ENCODE results near the gene ECHDC3.

The ECHDC3 gene, protein sequence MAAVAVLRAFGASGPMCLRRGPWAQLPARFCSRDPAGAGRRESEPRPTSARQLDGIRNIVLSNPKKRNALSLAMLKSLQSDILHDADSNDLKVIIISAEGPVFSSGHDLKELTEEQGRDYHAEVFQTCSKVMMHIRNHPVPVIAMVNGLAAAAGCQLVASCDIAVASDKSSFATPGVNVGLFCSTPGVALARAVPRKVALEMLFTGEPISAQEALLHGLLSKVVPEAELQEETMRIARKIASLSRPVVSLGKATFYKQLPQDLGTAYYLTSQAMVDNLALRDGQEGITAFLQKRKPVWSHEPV

DNA sequence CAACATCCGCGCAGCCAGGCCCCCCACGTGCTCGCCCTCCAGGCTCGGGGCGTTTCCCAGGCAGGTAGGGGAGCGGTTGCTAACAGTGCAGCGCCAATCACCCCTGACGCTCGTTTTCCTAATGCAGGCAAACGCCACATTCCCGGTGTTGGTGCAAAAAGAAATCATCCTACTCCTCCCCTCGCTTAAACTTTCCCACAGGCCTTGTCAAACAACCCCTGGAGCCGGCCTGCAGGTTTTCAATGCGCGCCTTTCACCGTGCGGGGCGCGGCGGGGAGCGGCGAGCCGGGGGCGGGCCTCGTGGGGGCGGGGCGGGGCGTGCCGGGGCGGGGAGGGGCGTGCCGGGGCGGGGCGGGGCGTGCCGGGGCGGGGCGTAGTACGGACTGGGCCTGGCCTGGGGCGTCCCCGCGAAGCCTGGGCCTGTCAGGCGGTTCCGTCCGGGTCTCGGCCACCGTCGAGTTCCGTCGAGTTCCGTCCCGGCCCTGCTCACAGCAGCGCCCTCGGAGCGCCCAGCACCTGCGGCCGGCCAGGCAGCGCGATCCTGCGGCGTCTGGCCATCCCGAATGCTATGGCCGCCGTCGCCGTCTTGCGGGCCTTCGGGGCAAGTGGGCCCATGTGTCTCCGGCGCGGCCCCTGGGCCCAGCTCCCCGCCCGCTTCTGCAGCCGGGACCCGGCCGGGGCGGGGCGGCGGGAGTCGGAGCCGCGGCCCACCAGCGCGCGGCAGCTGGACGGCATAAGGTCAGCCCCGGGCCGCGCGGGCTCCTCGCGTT lies at the start of gene ECHDC3:
Gene ECHDC3 (plus strand): TSS at position 374 of the 770 bp plus-strand sequence. CDS start 195 bp downstream, at position 569.
- no peak for DNase-seq (ENCODE audit: extremely low spot score)
- TF ChIP-seq BHLHE40 (IDR thresholded peaks at IDR 0.05; ENCODE audit: borderline replicate concordance), result no peak
- no peak for TF ChIP-seq FOXA1 (IDR thresholded peaks at IDR 0.05)
- ChIA-PET CTCF (no interaction called here), POLR2A (no interaction called here)

DNA sequence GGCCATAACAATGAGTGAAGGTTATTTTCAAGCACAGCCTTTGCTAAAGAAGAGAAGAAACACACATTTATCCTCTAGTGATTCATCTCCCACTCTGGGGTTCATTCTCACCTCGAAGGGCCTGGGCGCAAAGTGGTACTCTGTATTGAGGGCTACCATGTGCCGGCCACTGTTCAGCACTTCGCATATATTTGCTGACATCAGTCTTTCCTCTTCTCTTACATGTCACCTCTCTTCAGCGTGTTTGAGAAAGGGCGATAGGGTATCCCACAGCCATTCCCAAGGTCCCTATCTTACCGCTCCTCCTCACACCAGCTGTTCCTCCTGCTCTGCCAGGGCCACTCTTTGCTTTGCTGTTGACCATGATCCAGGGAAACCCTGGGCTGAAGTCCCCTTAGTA lies 48.8 kb upstream of the ECHDC3 start:
- CTCF ChIA-PET, result no interaction called here

DNA sequence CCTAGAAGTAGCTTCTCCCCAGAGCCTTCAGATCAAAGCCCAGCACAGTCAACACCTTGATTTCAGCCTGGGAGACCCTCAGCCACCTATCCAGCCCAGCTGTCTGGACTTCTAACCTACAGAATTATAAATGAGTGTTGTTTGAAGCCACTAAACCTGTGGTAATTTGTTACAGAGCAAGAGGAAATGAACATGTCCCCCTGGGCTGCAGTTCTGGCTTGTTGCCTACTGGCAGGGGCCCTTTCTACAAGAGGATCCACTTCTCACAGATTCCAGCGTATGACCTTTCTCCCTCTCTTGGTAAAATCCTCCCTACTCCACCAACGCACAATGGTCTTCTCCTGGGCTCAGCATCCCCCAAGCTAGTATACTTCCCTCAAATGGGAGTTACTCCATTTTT lies 46.4 kb upstream of the ECHDC3 start:
- TF ChIP-seq L3MBTL2 (conservative IDR thresholded peaks at IDR 0.05), result no peak
- TF ChIP-seq TARDBP (IDR thresholded peaks at IDR 0.05), result no peak
- TF ChIP-seq FOXM1 (IDR thresholded peaks at IDR 0.05; ENCODE audit: borderline replicate concordance), result no peak
- no peak for TF ChIP-seq CTBP1 (IDR thresholded peaks at IDR 0.05; ENCODE audit: borderline replicate concordance)
- TF ChIP-seq ARNT (IDR thresholded peaks at IDR 0.05), result no peak
- no peak for TF ChIP-seq ZNF384 (IDR thresholded peaks at IDR 0.05)
- TF ChIP-seq HDGF (IDR thresholded peaks at IDR 0.05; ENCODE audit: borderline replicate concordance), result no peak
- no peak for TF ChIP-seq LEF1 (IDR thresholded peaks at IDR 0.05; ENCODE audit: borderline replicate concordance)
- TF ChIP-seq ELF4 (IDR thresholded peaks at IDR 0.05), result no peak
- TF ChIP-seq, protein P1, sequence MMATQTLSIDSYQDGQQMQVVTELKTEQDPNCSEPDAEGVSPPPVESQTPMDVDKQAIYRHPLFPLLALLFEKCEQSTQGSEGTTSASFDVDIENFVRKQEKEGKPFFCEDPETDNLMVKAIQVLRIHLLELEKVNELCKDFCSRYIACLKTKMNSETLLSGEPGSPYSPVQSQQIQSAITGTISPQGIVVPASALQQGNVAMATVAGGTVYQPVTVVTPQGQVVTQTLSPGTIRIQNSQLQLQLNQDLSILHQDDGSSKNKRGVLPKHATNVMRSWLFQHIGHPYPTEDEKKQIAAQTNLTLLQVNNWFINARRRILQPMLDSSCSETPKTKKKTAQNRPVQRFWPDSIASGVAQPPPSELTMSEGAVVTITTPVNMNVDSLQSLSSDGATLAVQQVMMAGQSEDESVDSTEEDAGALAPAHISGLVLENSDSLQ (IDR thresholded peaks at IDR 0.05), result no peak
- TF ChIP-seq SUZ12 (IDR thresholded peaks at IDR 0.05), result no peak
- TF ChIP-seq FOXA1 (IDR thresholded peaks at IDR 0.05), result no peak
- no peak for TF ChIP-seq FOXK2 (IDR thresholded peaks at IDR 0.05)
- TF ChIP-seq NFRKB (IDR thresholded peaks at IDR 0.05), result no peak
- no peak for TF ChIP-seq SP1 (IDR thresholded peaks at IDR 0.05)
- no peak for DNase-seq (ENCODE audit: extremely low spot score)
- POLR2A ChIA-PET, result no interaction called here
- CTCF ChIA-PET, result no interaction called here

More for the DNA sequence above, 48.8 kb upstream of the ECHDC3 start:
- no peak for TF ChIP-seq SP1 (IDR thresholded peaks at IDR 0.05)
- no peak for TF ChIP-seq FOXM1 (IDR thresholded peaks at IDR 0.05; ENCODE audit: borderline replicate concordance)
- no peak for TF ChIP-seq L3MBTL2 (conservative IDR thresholded peaks at IDR 0.05)
- TF ChIP-seq, protein P1 (IDR thresholded peaks at IDR 0.05), result no peak
- no peak for TF ChIP-seq FOXA1 (IDR thresholded peaks at IDR 0.05)
- POLR2A ChIA-PET, result no interaction called here
- DNase-seq (ENCODE audit: extremely low spot score), result no peak

DNA sequence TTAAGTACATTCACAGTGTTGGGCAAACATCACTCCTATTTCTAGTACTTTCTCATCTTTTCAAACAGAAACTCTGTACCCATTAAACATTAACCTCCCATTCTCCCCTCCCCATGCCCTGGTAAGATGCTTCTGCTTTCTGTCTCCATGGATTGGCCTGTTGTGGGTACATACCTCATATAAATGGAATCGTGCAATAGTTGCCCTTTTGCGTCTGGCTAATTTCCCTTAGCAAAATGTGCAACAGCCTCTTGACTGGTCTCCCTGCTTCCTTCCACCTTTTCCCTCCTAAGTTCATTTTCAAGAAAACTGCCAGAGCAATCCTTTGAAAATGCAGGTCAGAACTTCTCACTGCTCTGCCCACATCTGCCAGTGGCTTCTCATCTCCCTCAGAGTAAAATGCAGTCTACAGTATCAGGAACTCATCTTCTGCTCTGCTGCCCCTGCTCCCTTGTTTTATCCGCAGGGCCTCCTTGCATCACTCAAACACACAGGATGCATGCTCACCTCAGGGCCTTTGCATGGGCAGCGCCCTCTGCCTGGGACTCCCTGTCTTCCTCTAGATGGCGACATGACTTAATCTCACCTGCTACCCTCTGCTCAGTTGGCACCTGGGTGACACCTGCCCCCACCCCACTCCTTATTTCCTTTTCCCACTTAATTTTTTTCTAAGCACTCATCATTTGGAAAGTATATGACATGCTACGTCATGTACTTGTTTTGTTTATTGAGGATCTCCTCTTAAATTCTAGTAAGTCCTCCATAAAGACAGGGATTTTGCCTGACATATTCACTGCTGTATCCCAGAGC lies 44.3 kb upstream of the ECHDC3 start:
- ChIA-PET POLR2A (no interaction called here), CTCF (no interaction called here)
- TF ChIP-seq L3MBTL2 (conservative IDR thresholded peaks at IDR 0.05) (no peak), LEF1 (IDR thresholded peaks at IDR 0.05; ENCODE audit: borderline replicate concordance) (no peak), FOXM1 (IDR thresholded peaks at IDR 0.05; ENCODE audit: borderline replicate concordance) (no peak), BHLHE40 (IDR thresholded peaks at IDR 0.05; ENCODE audit: borderline replicate concordance) (no peak), NFRKB (IDR thresholded peaks at IDR 0.05) (no peak), SP1 (IDR thresholded peaks at IDR 0.05) (no peak), CTBP1 (IDR thresholded peaks at IDR 0.05; ENCODE audit: borderline replicate concordance) (no peak), TARDBP (IDR thresholded peaks at IDR 0.05) (no peak), SUZ12 (IDR thresholded peaks at IDR 0.05) (no peak), ARNT (IDR thresholded peaks at IDR 0.05) (no peak), FOXA1 (IDR thresholded peaks at IDR 0.05) (no peak), ZNF384 (IDR thresholded peaks at IDR 0.05) (no peak), HDGF (IDR thresholded peaks at IDR 0.05; ENCODE audit: borderline replicate concordance) (no peak), FOXK2 (IDR thresholded peaks at IDR 0.05) (no peak), ELF4 (IDR thresholded peaks at IDR 0.05) (no peak)
- TF ChIP-seq, protein P1 (IDR thresholded peaks at IDR 0.05), result no peak
- DNase-seq (ENCODE audit: extremely low spot score), result no peak

DNA sequence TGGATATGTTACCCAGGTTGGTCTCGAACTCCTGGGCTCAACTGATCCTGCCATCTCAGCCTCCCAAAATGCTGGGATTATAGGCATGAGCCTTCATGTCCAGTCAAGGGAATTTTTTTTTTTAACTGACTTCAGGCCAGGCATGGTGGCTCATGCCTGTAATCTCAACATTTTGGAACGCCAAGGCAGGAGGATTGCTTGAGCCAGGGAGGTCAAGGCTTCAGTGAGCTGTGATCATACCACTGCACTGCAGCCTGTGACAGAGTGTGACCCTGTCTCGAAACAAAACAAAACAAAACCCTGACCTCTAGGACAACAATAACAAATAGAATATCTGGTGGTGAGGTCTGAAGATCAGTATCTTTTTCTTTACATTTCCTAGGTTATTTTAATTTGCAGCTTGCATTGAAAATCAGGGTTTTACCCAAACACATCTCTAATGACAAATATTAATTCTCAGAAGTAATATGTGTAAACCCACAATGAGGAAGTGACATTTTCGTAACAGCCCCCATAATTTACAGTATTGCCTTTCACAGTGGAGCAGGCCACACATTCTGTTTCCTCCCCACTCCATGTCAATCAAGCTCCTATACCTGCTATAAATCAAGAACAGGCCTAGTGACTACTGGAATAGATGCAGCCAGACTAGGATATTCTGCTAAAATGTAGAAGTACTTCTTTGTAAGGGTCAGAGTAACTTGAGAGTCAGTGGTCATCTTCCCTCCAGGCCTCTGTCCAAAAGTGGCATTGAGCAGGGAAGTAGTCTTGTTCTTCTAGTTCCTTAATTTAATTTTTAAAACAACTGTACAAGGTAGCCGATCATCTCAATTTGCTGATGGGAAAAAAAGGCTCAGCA lies 43.3 kb upstream of the ECHDC3 start:
- ChIA-PET CTCF (interaction anchor here (0.7 kb wide), 1 partner anchor 184 kb away, joined by 3 read pairs; no protein-coding TSS in a partner anchor), POLR2A (no interaction called here)
- no peak for DNase-seq (ENCODE audit: extremely low spot score)
- TF ChIP-seq, protein P1 (IDR thresholded peaks at IDR 0.05), result peak; percentile 58; the same call in 1 of the 2 replicates
- TF ChIP-seq HDGF (IDR thresholded peaks at IDR 0.05; ENCODE audit: borderline replicate concordance), result no peak
- no peak for TF ChIP-seq ELF4 (IDR thresholded peaks at IDR 0.05)
- TF ChIP-seq BHLHE40 (IDR thresholded peaks at IDR 0.05; ENCODE audit: borderline replicate concordance), result no peak
- TF ChIP-seq FOXK2 (IDR thresholded peaks at IDR 0.05), result no peak
- no peak for TF ChIP-seq FOXA1 (IDR thresholded peaks at IDR 0.05)
- no peak for TF ChIP-seq NFRKB (IDR thresholded peaks at IDR 0.05)
